ENCODE measurements around the gene RNASE2.
"Not testable (repeated sequence)": the region's sequence is repeated elsewhere in the genome, so short reads cannot be mapped to it uniquely, and the experiment has no call there.

Gene RNASE2

DNA sequence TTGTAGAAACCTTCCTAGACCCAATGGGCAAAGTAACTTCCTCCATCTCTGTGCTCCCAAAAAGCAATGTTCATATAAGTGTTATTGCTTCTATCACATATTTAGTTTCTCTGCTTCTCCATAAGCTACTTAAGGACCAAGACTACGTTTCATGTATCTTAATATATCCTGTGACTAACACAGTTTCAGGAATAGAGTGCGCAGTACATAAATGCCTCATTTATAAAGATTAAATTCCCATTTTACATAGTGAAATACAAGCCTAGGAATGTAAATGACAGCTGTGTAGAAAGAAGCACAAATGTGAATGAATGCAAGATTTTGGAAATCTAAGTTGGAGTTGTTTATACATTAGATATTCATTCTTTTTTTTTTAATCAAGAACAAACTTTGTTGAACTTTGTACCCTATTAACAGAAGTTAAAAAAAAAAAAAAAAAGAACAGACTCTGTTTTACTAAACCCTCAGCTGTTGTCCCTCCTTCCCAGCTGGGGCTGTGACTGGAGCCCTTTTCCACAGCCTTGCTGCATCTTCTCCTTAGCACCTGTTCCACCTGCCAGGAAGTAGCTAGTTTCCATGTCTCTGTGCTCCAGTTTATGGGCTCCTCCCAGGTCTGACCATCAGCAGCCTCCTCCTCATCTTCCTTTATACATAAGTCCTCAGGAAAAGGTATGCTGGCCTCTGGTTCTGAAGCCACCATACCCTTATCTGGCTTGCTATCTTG lies 27.5 kb downstream of the RNASE2 start:
- no peak for DNase-seq

DNA sequence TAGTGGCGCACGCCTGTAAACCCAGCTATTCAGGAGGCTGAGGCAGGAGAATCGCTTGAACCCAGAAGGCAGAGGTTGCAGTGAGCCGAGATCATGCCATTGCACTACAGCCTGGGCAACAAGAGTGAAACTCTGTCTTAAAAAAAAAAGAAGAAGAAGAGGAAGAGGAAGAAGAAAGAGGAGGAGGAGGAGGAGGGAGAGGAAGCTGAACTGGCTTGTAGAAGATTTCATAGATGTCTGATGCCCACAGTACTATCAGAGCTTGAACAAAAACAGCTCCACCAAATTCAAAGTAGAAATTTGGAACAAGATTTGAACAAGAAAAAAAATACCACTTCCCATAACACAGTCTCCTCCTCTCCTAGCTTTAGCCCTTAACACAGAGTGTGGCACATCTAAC lies 30.4 kb downstream of the RNASE2 start:
- DNase-seq = not testable (repeated sequence)

- DNase-seq = no peak
These were observed 31.5 kb downstream of the RNASE2 start for GRCh38 chr14:20986811-20987210.

- no peak for DNase-seq
These were observed 33.6 kb downstream of the RNASE2 start for GRCh38 chr14:20988717-20989470.

DNA sequence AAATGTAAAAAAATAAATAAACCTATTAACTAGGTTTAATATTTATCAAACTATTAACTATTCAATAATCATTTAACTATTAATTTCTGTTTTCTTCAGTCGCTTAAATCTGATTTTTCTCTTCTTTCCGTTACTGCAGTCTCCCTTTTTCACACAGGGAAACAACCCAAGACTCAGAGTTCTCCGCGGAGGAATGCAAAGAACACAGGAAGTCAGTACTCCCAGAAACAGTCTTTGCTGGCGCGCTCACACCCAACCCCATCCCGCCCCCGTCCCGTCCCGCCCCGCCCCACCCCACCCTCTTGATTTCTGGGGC lies 34.1 kb downstream of the RNASE2 start:
- DNase-seq = no peak

GRCh38 chr14:20989787-20990600 lies 34.7 kb downstream of the RNASE2 start, which contains the start of gene METTL17:
Gene METTL17, plus strand, starts transcription at chr14:20989980. Its CDS starts 23 bp downstream, at chr14:20990003.
- peak; percentile 27 to 72 for DNase-seq

DNA sequence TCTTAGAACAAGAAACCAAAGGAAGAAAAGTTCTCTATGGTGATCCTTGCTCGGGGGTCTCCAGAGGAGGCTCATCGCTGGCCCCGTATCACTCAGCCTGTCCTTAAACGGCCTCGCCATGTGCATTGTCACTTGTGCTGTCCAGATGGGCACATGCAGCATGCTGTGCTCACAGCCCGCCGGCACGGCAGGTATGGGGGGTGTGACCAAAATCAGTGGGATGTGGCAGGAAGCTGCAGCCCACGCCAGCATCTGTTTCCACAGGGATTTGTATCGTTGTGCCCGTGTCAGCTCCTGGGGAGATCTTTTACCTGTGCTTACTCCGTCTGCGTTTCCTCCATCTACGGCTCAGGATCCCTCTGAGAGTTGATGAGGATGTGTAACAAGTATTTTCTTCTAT lies 41.2 kb downstream of the RNASE2 start:
- DNase-seq = no peak

- DNase-seq = no peak
These were observed 41.8 kb downstream of the RNASE2 start for GRCh38 chr14:20997115-20997514.

DNA sequence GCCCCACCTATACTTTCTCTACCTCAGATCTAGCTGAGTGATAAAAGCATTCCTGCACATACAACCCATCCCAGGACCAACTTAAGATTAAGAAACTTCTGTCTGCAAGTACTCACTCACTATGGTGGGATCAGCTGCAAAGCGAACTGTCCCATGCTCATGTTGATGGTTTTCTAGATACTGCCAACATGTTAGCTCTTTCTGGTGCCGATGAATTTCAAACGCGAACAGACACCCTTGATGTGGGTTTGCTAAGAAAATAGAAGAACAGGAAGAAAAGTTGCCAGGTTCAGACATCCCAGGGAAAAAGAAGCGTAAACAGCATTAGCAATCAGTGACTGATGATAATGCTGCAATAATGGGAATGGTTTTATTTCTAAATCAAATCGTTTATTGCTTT lies 42.3 kb downstream of the RNASE2 start:
- DNase-seq = no peak

GRCh38 chr14:20998139-20998538 lies 42.9 kb downstream of the RNASE2 start:
- DNase-seq = no peak

- DNase-seq = no peak
These were observed 43.5 kb downstream of the RNASE2 start, which contains the start of gene SLC39A2 for GRCh38 chr14:20998674-20999366. Gene SLC39A2, plus strand, starts transcription at chr14:20999293. Its CDS starts 154 bp downstream, at chr14:20999447.

DNA sequence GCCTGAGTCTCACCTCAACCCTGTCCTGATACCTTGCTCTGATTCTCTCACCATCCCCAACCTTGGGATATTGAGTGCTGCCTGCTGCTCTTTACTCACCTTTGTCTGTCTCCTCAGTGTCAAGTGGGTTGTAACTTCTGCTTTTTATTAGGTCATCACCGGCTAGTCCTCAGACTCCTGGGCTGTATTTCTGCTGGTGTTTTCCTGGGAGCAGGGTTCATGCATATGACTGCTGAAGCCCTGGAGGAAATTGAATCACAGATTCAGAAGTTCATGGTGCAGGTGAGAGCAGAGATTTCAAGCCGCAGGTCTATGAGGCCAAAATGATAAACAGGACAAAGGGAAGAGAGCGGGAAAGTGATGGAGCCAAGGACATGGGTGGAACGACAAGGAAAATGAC lies 44.3 kb downstream of the RNASE2 start:
- DNase-seq = no peak

- DNase-seq = no peak
These were observed 45.9 kb downstream of the RNASE2 start for GRCh38 chr14:21001218-21001617.

- DNase-seq = no peak
These were observed 48.6 kb downstream of the RNASE2 start for GRCh38 chr14:21003788-21004346.
